Progenitor cell of endocrine pancreas (in vitro differentiated cells): Measurements from ENCODE around the gene TBC1D8. TPM values are rescaled to one million over a fixed set of nuclear protein-coding genes. Genes with fewer than 3 reads are reported as not detected.

Experiments used
- DNase-seq: peaks from one replicate; pipeline ENCODE4 v3.0.0; 2021; ENCODE audit warnings: low spot score; ENCODE audit not compliant: unreplicated experiment
- H3K27ac Mint-ChIP-seq: 2 replicates; pipeline ENCODE4 v1.8.0; 2021; ENCODE audit warnings: mild to moderate bottlenecking, moderate library complexity, mixed read lengths
- H3K27me3 Mint-ChIP-seq: 2 replicates; pipeline ENCODE4 v1.8.0; 2021; ENCODE audit warnings: mixed read lengths
- H3K36me3 Mint-ChIP-seq: 2 replicates; pipeline ENCODE4 v1.8.0; 2022; ENCODE audit warnings: mixed read lengths; ENCODE audit not compliant: insufficient read depth
- H3K4me1 Mint-ChIP-seq: 2 replicates; pipeline ENCODE4 v1.8.0; 2021; ENCODE audit warnings: low read depth, mixed read lengths
- H3K4me3 Mint-ChIP-seq: 2 replicates; pipeline ENCODE4 v1.8.0; 2021; ENCODE audit warnings: low read depth, mild to moderate bottlenecking, moderate library complexity, mixed read lengths
- H3K9me3 Mint-ChIP-seq: 2 replicates; pipeline ENCODE4 v1.8.0; 2021; ENCODE audit warnings: low read depth, mixed read lengths
- total RNA-seq: library from RNA; stranded (reverse); gene quantifications from 2 replicates; pipeline ENCODE4 v1.2.1, GENCODE V29; 2021
- TF ChIP-seq, protein P1 (sequence below): fragments of 200-600 bp; sonication (generic); IDR thresholded peaks from one replicate; pipeline ENCODE4 v1.5.0; 2021; ENCODE audit warnings: antibody characterized with exemption, mild to moderate bottlenecking; ENCODE audit not compliant: unreplicated experiment

TBC1D8 gene
- total RNA-seq, 1 donor from 2014 or later = 34.8 TPM

DNA sequence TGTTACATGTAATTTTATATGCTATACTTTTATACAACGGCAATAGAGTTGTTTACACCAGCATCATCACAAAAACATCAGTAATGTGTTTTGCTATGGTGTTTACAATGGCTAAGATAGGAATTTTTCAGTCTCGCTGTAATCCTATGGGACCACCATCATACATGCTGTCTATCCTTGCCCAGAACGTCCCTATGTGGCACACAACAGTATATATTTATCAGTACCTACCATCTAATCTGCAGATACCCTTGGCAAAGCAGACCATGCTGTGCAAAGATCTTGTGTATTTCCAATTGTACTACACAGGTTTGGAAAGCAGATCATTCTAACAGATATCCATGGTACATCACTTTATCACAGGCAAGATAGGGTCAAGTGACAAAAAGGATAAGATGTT is 133.8 kb downstream of the TBC1D8 start:
- no peak overlapping the region for H3K27ac Mint-ChIP-seq
- H3K36me3 Mint-ChIP-seq = peaks cover 34% of the 10 kb centered on the region
- H3K4me1 Mint-ChIP-seq = no peaks in the 10 kb centered on the region

DNA sequence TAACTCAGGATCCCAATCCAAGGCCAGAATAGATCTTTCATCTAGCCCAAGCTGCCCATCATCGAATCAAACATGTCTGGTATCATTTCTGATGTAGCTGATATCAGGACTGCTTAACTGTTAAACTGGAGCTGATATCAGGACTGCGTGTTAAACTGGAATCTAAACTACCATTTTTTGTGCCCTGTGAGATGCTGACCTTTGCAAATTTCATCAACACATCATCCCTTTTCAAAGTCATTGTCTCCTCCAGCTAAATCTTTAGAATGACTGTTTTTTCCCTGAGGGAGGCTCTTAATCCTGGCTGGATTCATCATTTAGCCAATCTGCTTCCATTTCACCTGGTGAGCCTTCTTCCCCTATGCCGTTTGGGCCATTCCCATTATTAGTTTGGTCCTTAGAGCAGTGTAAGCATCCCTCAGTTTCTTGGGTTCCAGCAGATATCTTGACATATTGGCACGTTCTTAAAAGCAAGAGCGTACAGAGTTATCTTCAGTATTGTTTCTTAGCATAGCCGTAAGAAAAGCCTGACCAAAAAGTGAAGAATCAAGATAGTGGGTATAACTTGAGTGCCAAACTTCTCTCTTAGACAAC is 136.8 kb downstream of the TBC1D8 start:
- TF ChIP-seq, protein P1, sequence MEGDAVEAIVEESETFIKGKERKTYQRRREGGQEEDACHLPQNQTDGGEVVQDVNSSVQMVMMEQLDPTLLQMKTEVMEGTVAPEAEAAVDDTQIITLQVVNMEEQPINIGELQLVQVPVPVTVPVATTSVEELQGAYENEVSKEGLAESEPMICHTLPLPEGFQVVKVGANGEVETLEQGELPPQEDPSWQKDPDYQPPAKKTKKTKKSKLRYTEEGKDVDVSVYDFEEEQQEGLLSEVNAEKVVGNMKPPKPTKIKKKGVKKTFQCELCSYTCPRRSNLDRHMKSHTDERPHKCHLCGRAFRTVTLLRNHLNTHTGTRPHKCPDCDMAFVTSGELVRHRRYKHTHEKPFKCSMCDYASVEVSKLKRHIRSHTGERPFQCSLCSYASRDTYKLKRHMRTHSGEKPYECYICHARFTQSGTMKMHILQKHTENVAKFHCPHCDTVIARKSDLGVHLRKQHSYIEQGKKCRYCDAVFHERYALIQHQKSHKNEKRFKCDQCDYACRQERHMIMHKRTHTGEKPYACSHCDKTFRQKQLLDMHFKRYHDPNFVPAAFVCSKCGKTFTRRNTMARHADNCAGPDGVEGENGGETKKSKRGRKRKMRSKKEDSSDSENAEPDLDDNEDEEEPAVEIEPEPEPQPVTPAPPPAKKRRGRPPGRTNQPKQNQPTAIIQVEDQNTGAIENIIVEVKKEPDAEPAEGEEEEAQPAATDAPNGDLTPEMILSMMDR = no peak
- Mint-ChIP-seq H3K4me1 (no peaks in the 10 kb centered on the region), H3K9me3 (no peaks in the 10 kb centered on the region), H3K27me3 (no peaks in the 10 kb centered on the region), H3K4me3 (no peak overlapping the region), H3K27ac (peak overlapping the region; percentile 49), H3K36me3 (peaks cover 29% of the 10 kb centered on the region)
- DNase-seq = no peak

More for the DNA sequence above, 133.8 kb downstream of the TBC1D8 start:
- DNase-seq = no peak
- TF ChIP-seq, protein P1 = no peak
- H3K4me3 Mint-ChIP-seq = no peak overlapping the region
- H3K9me3 Mint-ChIP-seq = no peaks in the 10 kb centered on the region
- H3K27me3 Mint-ChIP-seq = no peaks in the 10 kb centered on the region

GRCh38 chr2:101012706-101013181 is 138.4 kb downstream of the TBC1D8 start:
- Mint-ChIP-seq H3K4me3 (no peak overlapping the region), H3K27ac (peak overlapping the region; percentile 40), H3K36me3 (peaks cover 32% of the 10 kb centered on the region), H3K27me3 (no peaks in the 10 kb centered on the region), H3K9me3 (no peaks in the 10 kb centered on the region), H3K4me1 (no peaks in the 10 kb centered on the region)
- peak; percentile 26 for DNase-seq
- TF ChIP-seq, protein P1 = peak; percentile 89

GRCh38 chr2:101012054-101012705 is 139.0 kb downstream of the TBC1D8 start:
- no peak for DNase-seq
- TF ChIP-seq, protein P1 = no peak
- peak overlapping the region; percentile 40 for H3K27ac Mint-ChIP-seq
- H3K36me3 Mint-ChIP-seq = peaks cover 33% of the 10 kb centered on the region
- H3K4me3 Mint-ChIP-seq = no peak overlapping the region
- no peaks in the 10 kb centered on the region for H3K27me3 Mint-ChIP-seq
- H3K9me3 Mint-ChIP-seq = no peaks in the 10 kb centered on the region
- H3K4me1 Mint-ChIP-seq = no peaks in the 10 kb centered on the region

DNA sequence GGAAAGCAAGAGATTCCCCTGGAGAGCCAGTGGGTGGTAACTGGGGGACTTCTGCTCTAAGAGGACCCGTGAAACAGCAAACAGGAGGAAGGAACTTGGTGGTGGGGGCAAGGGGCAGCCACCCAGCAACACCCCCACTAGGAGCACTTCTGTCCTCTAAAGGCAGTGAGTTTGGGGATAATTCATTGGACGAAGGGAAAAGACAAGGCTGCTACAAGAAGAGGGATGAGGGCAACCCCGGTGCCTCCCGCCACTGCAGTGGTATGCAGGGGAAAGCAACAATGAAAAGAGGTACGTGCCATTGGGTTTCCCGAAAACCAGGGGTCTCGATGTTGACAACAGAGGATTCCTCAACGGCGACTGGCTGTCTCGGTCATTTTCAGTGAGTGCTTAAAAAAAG is 140.0 kb downstream of the TBC1D8 start:
- no peak for DNase-seq
- H3K4me1 Mint-ChIP-seq = no peaks in the 10 kb centered on the region
- H3K27ac Mint-ChIP-seq = peak overlapping the region; percentile 84
- H3K4me3 Mint-ChIP-seq = no peak overlapping the region
- TF ChIP-seq, protein P1 = no peak
- no peaks in the 10 kb centered on the region for H3K9me3 Mint-ChIP-seq
- H3K27me3 Mint-ChIP-seq = no peaks in the 10 kb centered on the region
- peaks cover 34% of the 10 kb centered on the region for H3K36me3 Mint-ChIP-seq
